ENCODE results near the gene TRMO.

DNA sequence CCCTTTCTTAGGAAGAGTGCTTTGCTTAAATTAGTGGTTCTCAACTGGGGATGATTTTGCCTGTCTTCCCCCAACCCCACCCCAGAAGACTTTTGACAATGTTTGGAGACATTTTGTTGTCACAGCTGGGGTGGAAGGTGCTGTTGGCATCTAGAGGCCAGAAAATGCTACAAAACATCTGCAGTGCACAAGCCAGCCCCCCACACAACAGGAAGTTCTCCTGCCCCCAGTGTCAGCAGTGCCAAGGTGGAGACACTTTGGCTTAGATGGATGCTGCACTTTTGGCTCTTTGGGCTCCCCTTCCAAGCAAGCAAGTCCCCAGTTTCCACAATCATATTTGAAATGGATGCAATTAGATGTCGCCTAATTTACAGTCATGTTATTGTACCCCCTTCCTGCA, 13.0 kb upstream of the TRMO start:
- TF ChIP-seq FOXM1 (IDR thresholded peaks at IDR 0.05; ENCODE audit: borderline replicate concordance): no peak
- no peak for TF ChIP-seq FOXK2 (IDR thresholded peaks at IDR 0.05)
- no peak for TF ChIP-seq ARNT (IDR thresholded peaks at IDR 0.05)

All from HEK293T (cell line).